HAP-1 (cell line): ENCODE data around the gene DRAP1.

Experiments
- DNase-seq, 2 experiments: peaks; one replicate each; pipeline ENCODE4 v3.0.0-alpha.2; 2016 to 2020; ENCODE audit warnings: low spot score in 2 of 2
- H3K27me3 ChIP-seq: fragments of 250-450 bp; sonication (Bioruptor Pico); 2 replicates; pipeline ENCODE4 v1.5.1; 2020; ENCODE audit warnings: low read depth, mild to moderate bottlenecking, moderate library complexity
- H3K36me3 ChIP-seq: fragments of 250-450 bp; sonication (Bioruptor Pico); replicated peaks from 2 replicates; pipeline ENCODE4 v1.5.1; 2020; ENCODE audit warnings: mild to moderate bottlenecking
- H3K4me1 ChIP-seq: fragments of 250-450 bp; sonication (Bioruptor Pico); 2 replicates; pipeline ENCODE4 v1.5.1; 2020; ENCODE audit warnings: mild to moderate bottlenecking
- H3K4me3 ChIP-seq: fragments of 250-450 bp; sonication (Bioruptor Pico); 2 replicates; pipeline ENCODE4 v1.5.1; 2020; ENCODE audit warnings: mild to moderate bottlenecking, moderate library complexity
- H3K9me3 ChIP-seq: fragments of 250-450 bp; sonication (Bioruptor Pico); 2 replicates; pipeline ENCODE4 v1.5.1; 2020; ENCODE audit warnings: mild to moderate bottlenecking, moderate library complexity
- in situ Hi-C: fragments of 300-500 bp; cut with MboI; formaldehyde crosslinking; loops from 3 replicates; pipeline ENCODE4 v1.14.3; 2020; ENCODE audit warnings: low sequenced_read_pairs, inconsistent platforms, mixed read lengths

DRAP1 gene

GRCh38 chr11:65919141-65919572 lies at the start of gene DRAP1:
Gene DRAP1, plus strand, starts transcription at chr11:65919426. Its CDS starts 76 bp downstream, at chr11:65919502.
- Histone ChIP-seq H3K36me3 (peaks cover 15% of the 10 kb centered on the region), H3K4me1 (peaks cover 3% of the 10 kb centered on the region), H3K27me3 (no peaks in the 10 kb centered on the region), H3K4me3 (peak within 1 kb of the TSS; percentile 80), H3K9me3 (no peaks in the 10 kb centered on the region)
- in situ Hi-C loops = no loop called here
- peak; percentile 97 to 99 for DNase-seq

GRCh38 chr11:65869643-65870306 lies 49.5 kb upstream of the DRAP1 start:
- H3K4me3 ChIP-seq = no peak overlapping the region
- H3K27me3 ChIP-seq = no peaks in the 10 kb centered on the region
- H3K4me1 ChIP-seq = peaks cover 5% of the 10 kb centered on the region
- in situ Hi-C loops = no loop called here
- no peak for DNase-seq
- H3K36me3 ChIP-seq = peaks cover 24% of the 10 kb centered on the region
- no peaks in the 10 kb centered on the region for H3K9me3 ChIP-seq

GRCh38 chr11:65870307-65870658 lies 48.9 kb upstream of the DRAP1 start:
- Histone ChIP-seq H3K36me3 (peaks cover 19% of the 10 kb centered on the region), H3K27me3 (no peaks in the 10 kb centered on the region), H3K9me3 (no peaks in the 10 kb centered on the region), H3K4me1 (peaks cover 5% of the 10 kb centered on the region), H3K4me3 (no peak overlapping the region)
- no peak for DNase-seq
- in situ Hi-C loops = no loop called here

- Histone ChIP-seq H3K4me3 (no peak overlapping the region), H3K36me3 (peaks cover 12% of the 10 kb centered on the region), H3K4me1 (peaks cover 5% of the 10 kb centered on the region), H3K9me3 (no peaks in the 10 kb centered on the region), H3K27me3 (no peaks in the 10 kb centered on the region)
- peak in 1 of 2 experiments; percentile 44 for DNase-seq
- in situ Hi-C loops = no loop called here
Observed at GRCh38 chr11:65870706-65871681, 48.2 kb upstream of the DRAP1 start.

- peaks cover 6% of the 10 kb centered on the region for H3K36me3 ChIP-seq
- H3K4me1 ChIP-seq = peaks cover 5% of the 10 kb centered on the region
- H3K4me3 ChIP-seq = no peak overlapping the region
- DNase-seq = no peak
- H3K9me3 ChIP-seq = no peaks in the 10 kb centered on the region
- in situ Hi-C loops = no loop called here
- no peaks in the 10 kb centered on the region for H3K27me3 ChIP-seq
Observed at GRCh38 chr11:65871811-65872548, 47.2 kb upstream of the DRAP1 start.

GRCh38 chr11:65872586-65873317 lies 46.5 kb upstream of the DRAP1 start, which contains the start of gene EFEMP2:
Gene EFEMP2, minus strand, starts transcription at chr11:65872800. Its CDS starts 446 bp downstream, at chr11:65872354.
- H3K4me1 ChIP-seq = peaks cover 5% of the 10 kb centered on the region
- H3K27me3 ChIP-seq = no peaks in the 10 kb centered on the region
- peak within 1 kb of the TSS; percentile 31 for H3K4me3 ChIP-seq
- H3K36me3 ChIP-seq = peaks cover 6% of the 10 kb centered on the region; the same call in 1 of the 2 replicates
- in situ Hi-C loops = no loop called here
- DNase-seq = no peak
- no peaks in the 10 kb centered on the region for H3K9me3 ChIP-seq

GRCh38 chr11:65873318-65874156 lies 45.7 kb upstream of the DRAP1 start:
- Histone ChIP-seq H3K27me3 (no peaks in the 10 kb centered on the region), H3K4me1 (peaks cover 5% of the 10 kb centered on the region), H3K36me3 (no peaks in the 10 kb centered on the region), H3K4me3 (peak overlapping the region; percentile 31), H3K9me3 (no peaks in the 10 kb centered on the region)
- DNase-seq = peak; percentile 87 to 96
- in situ Hi-C loops = no loop called here

GRCh38 chr11:65879617-65880016 lies 39.6 kb upstream of the DRAP1 start, which contains the start of gene CTSW:
Gene CTSW, plus strand, starts transcription at chr11:65879837. Its CDS starts 18 bp downstream, at chr11:65879855.
- Histone ChIP-seq H3K4me1 (no peaks in the 10 kb centered on the region), H3K9me3 (no peaks in the 10 kb centered on the region), H3K4me3 (no peak within 1 kb of the TSS), H3K27me3 (no peaks in the 10 kb centered on the region), H3K36me3 (peaks cover 26% of the 10 kb centered on the region)
- in situ Hi-C loops = loop anchor here (5.0 kb wide), 1 partner anchor 108 kb away; no protein-coding TSS in a partner anchor
- DNase-seq = no peak

GRCh38 chr11:65880027-65880426 lies 39.2 kb upstream of the DRAP1 start:
- H3K36me3 ChIP-seq = peaks cover 30% of the 10 kb centered on the region
- no peaks in the 10 kb centered on the region for H3K27me3 ChIP-seq
- DNase-seq = no peak
- H3K9me3 ChIP-seq = no peaks in the 10 kb centered on the region
- peaks cover 2% of the 10 kb centered on the region; the same call in 1 of the 2 replicates for H3K4me1 ChIP-seq
- in situ Hi-C loops = loop anchor here (5.0 kb wide), 1 partner anchor 107 kb away; no protein-coding TSS in a partner anchor
- H3K4me3 ChIP-seq = no peak overlapping the region

GRCh38 chr11:65880844-65881421 lies 38.3 kb upstream of the DRAP1 start:
- in situ Hi-C loops = loop anchor here (5.0 kb wide), 1 partner anchor 106 kb away; no protein-coding TSS in a partner anchor
- Histone ChIP-seq H3K9me3 (no peaks in the 10 kb centered on the region), H3K4me1 (peaks cover 2% of the 10 kb centered on the region; the same call in 1 of the 2 replicates), H3K36me3 (peaks cover 38% of the 10 kb centered on the region), H3K4me3 (no peak overlapping the region), H3K27me3 (no peaks in the 10 kb centered on the region)
- DNase-seq = no peak

- no peak overlapping the region for H3K4me3 ChIP-seq
- no peaks in the 10 kb centered on the region for H3K9me3 ChIP-seq
- DNase-seq = no peak
- in situ Hi-C loops = loop anchor here (5.0 kb wide), 1 partner anchor 105 kb away; no protein-coding TSS in a partner anchor
- H3K4me1 ChIP-seq = peaks cover 3% of the 10 kb centered on the region
- peaks cover 48% of the 10 kb centered on the region for H3K36me3 ChIP-seq
- no peaks in the 10 kb centered on the region for H3K27me3 ChIP-seq
Observed at GRCh38 chr11:65882120-65883057, 36.8 kb upstream of the DRAP1 start.
